ENCODE results near the gene NAB1.
A peak's percentile ranks its signal among the peaks of the same experiment; 100 is the strongest.

NAB1 gene

GRCh38 chr2:190716176-190716807, 67.4 kb downstream of the NAB1 start:
- no peak for DNase-seq (ENCODE audit: low read depth)

- no peak for DNase-seq (ENCODE audit: low read depth)
Observed at GRCh38 chr2:190717306-190717705, 68.4 kb downstream of the NAB1 start.

- no peak for DNase-seq (ENCODE audit: low read depth)
Observed at GRCh38 chr2:190717764-190718651, 69.1 kb downstream of the NAB1 start.

GRCh38 chr2:190718652-190719526, 70.0 kb downstream of the NAB1 start:
- peak; percentile 17 for DNase-seq (ENCODE audit: low read depth)

- no peak for DNase-seq (ENCODE audit: low read depth)
Observed at GRCh38 chr2:190720276-190720675, 71.4 kb downstream of the NAB1 start.

GRCh38 chr2:190720691-190721090, 71.8 kb downstream of the NAB1 start:
- DNase-seq (ENCODE audit: low read depth) = no peak

- no peak for DNase-seq (ENCODE audit: low read depth)
Observed at GRCh38 chr2:190722061-190722759, 73.3 kb downstream of the NAB1 start.

- DNase-seq (ENCODE audit: low read depth) = no peak
Observed at GRCh38 chr2:190722835-190723234, 74.0 kb downstream of the NAB1 start.

- DNase-seq (ENCODE audit: low read depth) = no peak
Observed at GRCh38 chr2:190723397-190724090, 74.7 kb downstream of the NAB1 start.

- DNase-seq (ENCODE audit: low read depth) = no peak
Observed at GRCh38 chr2:190726255-190726654, 77.4 kb downstream of the NAB1 start.

GRCh38 chr2:190736355-190736754, 87.5 kb downstream of the NAB1 start:
- DNase-seq (ENCODE audit: low read depth) = no peak

GRCh38 chr2:190740449-190740848, 91.6 kb downstream of the NAB1 start:
- no peak for DNase-seq (ENCODE audit: low read depth)

Data from stimulated activated CD8-positive, alpha-beta memory T cell treated with anti-CD3 and anti-CD28 coated beads, Interleukin-15, amount 100 ng/mL, for 24 hours (primary cell).